GM23338 (cell line): ENCODE measurements around the gene TUBB2A.

Experiments
- EZH2 ChIP-seq: fragments of 200-600 bp; sonication (generic); IDR thresholded peaks from one replicate; pipeline ENCODE4 v1.8.0; 2017; ENCODE audit warnings: antibody characterized with exemption, mild to moderate bottlenecking, low read depth; ENCODE audit not compliant: unreplicated experiment
- POLR2AphosphoS5 ChIP-seq: IDR thresholded peaks from 2 replicates; pipeline ENCODE4 v1.6.1; 2016; ENCODE audit warnings: antibody characterized with exemption, low read depth
- TF ChIP-seq, protein P1 (sequence below), 2 experiments: fragments of 200-600 bp in 1 of 2; sonication (generic) in 1 of 2; conservative IDR thresholded peaks; 2 replicates each; pipeline versions ENCODE4 v1.5.1 to v1.6.1; 2016 to 2017; ENCODE audit warnings: antibody characterized with exemption in 2 of 2, low read depth in 2 of 2, mild to moderate bottlenecking in 2 of 2, moderate library complexity in 1 of 2
- TF ChIP-seq, protein P2 (sequence below): IDR thresholded peaks from one replicate; pipeline ENCODE4 v1.6.1; 2018; ENCODE audit warnings: antibody characterized with exemption; ENCODE audit not compliant: unreplicated experiment

DNA sequence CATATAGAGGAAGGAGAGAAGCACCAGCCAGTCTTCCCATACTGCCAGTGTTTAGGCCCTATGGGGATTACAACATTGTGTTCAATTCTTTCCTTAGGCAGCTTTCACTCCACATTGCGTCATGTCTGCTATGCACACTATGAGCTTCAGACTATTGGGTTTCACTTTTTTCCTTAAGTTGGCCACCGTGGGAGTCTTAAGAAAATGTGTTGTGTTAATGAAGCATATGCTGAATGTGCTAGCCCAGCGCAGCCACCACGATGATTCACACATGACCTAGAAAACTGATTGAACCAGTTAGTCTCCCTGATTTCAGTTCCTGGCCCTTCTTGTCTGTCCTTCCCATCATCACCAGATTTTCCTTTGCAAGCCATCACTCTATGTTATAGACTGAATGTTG, 48.6 kb upstream of the TUBB2A start:
- TF ChIP-seq EZH2 (no peak), POLR2AphosphoS5 (no peak)
- TF ChIP-seq, protein P1, sequence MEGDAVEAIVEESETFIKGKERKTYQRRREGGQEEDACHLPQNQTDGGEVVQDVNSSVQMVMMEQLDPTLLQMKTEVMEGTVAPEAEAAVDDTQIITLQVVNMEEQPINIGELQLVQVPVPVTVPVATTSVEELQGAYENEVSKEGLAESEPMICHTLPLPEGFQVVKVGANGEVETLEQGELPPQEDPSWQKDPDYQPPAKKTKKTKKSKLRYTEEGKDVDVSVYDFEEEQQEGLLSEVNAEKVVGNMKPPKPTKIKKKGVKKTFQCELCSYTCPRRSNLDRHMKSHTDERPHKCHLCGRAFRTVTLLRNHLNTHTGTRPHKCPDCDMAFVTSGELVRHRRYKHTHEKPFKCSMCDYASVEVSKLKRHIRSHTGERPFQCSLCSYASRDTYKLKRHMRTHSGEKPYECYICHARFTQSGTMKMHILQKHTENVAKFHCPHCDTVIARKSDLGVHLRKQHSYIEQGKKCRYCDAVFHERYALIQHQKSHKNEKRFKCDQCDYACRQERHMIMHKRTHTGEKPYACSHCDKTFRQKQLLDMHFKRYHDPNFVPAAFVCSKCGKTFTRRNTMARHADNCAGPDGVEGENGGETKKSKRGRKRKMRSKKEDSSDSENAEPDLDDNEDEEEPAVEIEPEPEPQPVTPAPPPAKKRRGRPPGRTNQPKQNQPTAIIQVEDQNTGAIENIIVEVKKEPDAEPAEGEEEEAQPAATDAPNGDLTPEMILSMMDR (conservative IDR thresholded peaks at IDR 0.05; ENCODE audit: low read depth in 2 of 2), result no peak
- TF ChIP-seq, protein P2, sequence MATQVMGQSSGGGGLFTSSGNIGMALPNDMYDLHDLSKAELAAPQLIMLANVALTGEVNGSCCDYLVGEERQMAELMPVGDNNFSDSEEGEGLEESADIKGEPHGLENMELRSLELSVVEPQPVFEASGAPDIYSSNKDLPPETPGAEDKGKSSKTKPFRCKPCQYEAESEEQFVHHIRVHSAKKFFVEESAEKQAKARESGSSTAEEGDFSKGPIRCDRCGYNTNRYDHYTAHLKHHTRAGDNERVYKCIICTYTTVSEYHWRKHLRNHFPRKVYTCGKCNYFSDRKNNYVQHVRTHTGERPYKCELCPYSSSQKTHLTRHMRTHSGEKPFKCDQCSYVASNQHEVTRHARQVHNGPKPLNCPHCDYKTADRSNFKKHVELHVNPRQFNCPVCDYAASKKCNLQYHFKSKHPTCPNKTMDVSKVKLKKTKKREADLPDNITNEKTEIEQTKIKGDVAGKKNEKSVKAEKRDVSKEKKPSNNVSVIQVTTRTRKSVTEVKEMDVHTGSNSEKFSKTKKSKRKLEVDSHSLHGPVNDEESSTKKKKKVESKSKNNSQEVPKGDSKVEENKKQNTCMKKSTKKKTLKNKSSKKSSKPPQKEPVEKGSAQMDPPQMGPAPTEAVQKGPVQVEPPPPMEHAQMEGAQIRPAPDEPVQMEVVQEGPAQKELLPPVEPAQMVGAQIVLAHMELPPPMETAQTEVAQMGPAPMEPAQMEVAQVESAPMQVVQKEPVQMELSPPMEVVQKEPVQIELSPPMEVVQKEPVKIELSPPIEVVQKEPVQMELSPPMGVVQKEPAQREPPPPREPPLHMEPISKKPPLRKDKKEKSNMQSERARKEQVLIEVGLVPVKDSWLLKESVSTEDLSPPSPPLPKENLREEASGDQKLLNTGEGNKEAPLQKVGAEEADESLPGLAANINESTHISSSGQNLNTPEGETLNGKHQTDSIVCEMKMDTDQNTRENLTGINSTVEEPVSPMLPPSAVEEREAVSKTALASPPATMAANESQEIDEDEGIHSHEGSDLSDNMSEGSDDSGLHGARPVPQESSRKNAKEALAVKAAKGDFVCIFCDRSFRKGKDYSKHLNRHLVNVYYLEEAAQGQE, result no peak
